GM10847 (cell line): ENCODE data around the gene ZBTB42.

ENCODE experiments used
- POLR2A ChIP-seq: IDR thresholded peaks from 2 replicates; pipeline ENCODE4 v1.6.1; 2011; ENCODE audit not compliant: insufficient read length; ENCODE audit errors: extremely low read depth

The ZBTB42 gene

DNA sequence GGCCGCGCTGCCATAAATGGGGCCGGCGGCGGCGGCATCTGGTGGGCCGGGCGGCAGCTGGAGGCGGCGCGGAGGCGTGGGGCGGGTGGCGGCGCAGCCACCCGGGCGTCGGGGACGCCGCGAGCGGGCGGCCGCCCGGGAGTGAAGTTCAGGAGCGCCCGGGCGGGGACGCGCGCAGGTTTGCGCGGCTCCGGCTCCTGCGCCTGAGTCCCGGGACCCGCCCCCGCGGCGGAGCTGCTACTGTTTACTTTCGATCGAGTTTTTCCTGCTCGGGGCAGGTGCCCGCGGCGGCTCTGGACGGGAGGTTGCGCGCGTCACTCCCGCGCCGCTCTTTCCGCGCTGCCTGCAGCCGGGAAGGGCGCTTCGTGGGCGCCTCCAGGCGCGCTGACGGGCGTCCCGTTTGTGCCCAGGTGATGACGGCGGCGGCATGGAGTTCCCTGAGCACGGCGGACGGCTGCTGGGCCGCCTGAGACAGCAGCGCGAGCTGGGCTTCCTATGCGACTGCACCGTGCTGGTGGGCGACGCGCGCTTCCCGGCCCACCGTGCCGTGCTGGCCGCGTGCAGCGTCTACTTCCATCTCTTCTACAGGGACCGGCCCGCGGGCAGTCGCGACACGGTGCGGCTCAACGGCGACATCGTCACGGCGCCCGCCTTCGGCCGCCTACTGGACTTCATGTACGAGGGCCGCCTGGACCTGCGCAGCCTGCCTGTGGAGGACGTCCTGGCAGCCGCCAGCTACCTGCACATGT is at the start of gene ZBTB42:
ZBTB42 (plus strand) TSS at position 331 of the 749 bp plus-strand sequence; CDS start at position 428, 97 bp downstream.
- TF ChIP-seq POLR2A, result no peak

DNA sequence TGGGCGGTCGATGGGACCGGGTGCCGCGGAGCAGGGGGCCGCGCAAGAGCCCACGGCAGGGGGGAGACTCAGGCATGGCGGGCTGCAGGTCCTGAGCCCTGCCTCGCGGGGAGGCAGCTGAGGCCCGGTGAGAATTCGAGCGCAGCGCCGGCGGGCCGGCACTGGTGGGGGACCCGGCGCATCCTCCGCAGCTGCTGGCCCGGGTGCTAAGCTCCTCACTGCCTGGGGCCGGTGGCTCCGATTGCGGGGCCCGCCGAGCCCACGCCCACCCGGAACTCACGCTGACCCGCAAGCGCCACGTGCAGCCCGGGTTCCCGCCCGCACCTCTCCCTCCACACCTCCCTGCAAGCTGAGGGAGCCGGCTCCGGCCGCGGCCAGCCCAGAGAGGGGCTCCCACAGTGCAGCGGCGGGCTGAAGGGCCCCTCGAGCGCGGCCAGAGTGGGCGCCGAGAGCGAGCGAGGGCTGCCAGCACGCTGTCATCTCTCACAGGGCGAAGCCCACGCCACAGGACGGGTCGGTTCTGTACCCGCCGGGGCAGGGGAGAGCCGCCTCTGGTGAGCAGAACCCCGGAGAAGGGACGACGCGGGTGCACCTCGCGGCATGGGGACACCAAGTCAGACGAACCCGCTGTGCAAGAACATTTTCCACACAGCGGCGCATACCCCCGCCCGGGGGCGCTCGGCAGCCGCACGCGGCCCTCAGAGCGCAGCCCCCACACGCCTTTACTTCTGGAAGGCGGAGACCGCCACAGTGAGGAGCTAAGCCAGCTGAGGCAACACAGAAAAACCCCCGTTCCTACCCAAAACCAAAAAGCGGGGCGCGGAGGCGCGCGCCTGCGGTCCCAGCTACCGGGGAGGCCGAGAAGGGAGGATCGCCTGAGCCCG is 49.1 kb upstream of the ZBTB42 start:
- TF ChIP-seq POLR2A, result no peak

DNA sequence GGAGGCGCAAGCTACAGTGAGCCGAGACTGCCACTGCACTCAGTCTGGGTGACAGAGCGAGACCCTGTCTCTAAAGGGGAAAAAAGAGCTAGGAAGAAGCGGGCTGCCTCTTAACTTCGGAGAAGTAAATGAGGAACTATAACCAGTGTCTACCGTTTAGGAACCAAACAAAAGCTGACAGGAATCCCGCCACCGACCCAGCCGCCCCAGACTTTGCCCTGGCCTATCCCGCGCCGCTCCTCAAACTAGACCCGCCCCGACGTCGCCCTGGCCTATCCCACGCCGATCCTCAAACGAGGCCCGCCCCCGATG is 48.5 kb upstream of the ZBTB42 start:
- peak; percentile 20 for TF ChIP-seq POLR2A

DNA sequence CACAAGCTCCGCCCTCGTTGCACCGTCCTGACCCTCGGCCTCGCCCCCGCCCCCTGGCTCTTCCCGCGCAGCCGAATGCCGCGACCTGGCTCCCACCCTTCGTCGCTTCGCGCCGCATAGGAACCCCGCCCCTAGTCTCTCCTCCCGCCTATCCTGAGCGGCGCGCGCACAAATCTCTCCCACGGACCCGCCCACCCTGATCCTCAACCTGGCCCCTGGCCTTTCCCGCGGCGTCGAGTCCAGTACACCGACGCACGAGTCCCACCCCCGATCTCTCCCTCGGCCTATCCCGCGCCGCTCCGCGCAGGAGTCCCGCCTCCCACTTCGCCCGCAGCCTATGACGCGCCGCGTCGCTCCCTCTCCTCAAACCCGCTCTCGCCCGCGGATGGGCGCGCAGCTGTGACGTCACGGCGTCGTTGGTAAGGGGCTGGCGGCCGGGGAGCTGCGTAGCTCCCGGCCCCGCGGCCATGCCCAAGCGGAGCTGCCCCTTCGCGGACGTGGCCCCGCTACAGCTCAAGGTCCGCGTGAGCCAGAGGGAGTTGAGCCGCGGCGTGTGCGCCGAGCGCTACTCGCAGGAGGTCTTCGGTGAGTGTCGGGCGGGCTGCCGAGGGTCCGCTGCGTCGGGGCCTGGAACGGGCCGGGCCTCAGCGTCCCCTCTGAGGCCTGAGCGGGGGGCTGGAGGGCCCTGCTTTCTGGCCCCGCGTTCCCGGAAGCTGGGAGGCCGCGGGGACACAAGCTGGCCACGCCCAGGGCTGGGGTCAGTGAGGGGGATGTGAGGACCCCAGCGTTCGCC is 48.0 kb upstream of the ZBTB42 start, which contains the start of gene SIVA1:
SIVA1 (plus strand) TSS at position 413 of the 793 bp plus-strand sequence; CDS start at position 468, 55 bp downstream.
- TF ChIP-seq POLR2A, result peak; percentile 66

DNA sequence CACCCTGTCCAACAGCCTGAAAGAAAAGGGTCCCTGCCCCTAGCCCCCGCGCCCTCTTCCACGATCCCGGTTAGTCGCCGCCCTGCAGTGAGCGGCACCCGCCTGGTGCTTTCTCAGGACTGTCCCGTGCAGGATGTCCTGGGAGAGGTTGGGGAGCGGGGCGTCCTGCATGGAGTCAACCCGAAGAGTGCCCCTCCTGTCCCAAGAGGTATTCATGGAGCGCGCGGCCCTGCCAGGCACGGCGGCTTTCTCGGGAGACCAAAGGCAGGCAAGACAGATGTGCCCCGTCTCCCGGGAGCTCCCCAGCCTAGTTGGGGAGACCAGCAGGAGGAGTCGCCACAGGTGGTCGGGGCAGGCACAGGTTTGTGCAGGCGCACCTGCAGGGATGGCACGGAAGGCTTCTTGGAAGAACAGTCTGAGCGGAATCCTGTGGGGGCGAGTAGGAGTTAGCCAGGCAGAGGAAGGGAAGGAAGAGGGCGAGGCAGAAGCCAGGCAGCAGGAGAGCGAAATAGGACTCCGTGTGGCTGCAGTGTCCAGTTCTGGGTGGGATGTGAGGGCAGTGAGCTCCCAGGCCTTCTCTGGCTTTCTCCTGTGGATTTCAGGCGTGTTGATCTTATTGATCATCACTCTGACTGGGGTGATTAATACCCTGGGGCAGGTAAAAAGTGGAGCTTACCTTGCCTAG is 47.2 kb upstream of the ZBTB42 start:
- TF ChIP-seq POLR2A, result no peak

DNA sequence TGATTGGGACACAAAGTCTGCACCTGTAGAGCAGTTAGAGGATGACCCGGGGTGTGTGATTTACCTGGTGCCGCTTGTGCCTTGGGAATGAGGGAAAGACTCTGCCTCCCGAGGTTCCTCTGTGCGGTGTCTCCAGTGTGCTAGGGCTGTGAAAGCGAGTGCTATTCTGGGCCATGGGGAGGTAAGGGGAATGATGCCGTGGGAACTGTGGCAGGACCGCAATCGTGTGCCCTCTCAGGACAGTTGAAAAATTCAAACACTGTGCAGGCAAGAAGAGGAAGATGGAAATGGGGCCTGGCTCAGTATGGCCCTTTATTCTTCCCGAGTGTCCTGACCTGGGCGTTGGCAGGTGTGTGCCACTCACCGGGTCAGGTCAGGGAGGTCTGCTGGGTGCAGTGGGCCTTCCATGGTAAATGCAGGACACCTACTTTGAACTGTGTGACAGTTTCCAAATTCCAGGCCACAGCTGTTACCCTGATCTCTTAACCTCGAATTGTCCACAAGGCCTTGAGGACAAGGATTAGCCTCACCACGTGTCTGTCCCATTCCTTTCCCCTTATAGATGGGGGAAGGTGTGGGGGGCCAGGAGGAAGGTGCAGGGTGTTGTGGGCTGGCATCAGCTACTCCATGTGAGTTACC is 46.6 kb upstream of the ZBTB42 start:
- no peak for TF ChIP-seq POLR2A

DNA sequence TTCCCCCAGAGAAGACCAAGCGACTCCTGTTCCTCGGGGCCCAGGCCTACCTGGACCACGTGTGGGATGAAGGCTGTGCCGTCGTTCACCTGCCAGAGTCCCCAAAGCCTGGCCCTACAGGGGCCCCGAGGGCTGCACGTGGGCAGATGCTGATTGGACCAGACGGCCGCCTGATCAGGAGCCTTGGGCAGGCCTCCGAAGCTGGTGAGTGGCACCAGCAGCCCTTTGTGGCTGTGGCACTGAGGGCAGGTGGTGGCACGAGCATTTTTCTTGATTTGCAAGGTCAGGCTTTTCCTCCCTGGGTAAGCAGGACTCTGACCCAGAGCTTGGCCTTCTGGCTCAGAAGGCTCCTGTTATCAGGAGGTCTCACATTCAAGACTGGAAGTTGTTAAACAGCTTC is 45.3 kb upstream of the ZBTB42 start:
- no peak for TF ChIP-seq POLR2A

DNA sequence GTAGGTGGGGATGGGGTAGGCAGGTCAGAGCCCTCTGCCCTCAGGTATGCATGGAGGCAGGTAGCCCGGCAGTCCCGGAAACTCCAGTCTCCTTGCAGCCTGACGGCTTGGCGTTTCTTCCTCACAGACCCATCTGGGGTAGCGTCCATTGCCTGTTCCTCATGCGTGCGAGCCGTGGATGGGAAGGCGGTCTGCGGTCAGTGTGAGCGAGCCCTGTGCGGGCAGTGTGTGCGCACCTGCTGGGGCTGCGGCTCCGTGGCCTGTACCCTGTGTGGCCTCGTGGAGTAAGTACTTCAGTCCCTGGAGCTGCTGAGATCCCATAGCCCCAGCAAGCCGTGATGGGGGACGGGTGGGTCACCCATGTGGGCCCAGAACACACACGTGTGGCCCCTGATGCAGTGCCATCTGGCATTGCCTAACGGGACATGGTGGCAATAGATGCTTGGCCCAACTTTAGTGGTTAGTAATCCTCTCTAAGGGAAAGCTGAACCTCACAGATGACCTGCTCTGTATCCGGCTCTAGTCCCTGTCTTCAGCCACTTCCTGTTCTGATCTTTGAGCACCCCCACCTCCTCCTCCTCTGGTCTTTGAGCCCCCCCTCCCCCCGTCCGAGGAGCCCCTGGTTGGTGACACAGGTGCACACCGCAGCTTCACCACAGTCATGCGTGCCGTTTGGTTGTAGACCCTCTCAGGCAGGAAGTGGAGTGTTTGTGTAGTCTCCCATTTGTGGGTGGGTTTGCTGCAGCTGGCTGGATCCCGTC is 44.2 kb upstream of the ZBTB42 start:
- no peak for TF ChIP-seq POLR2A

DNA sequence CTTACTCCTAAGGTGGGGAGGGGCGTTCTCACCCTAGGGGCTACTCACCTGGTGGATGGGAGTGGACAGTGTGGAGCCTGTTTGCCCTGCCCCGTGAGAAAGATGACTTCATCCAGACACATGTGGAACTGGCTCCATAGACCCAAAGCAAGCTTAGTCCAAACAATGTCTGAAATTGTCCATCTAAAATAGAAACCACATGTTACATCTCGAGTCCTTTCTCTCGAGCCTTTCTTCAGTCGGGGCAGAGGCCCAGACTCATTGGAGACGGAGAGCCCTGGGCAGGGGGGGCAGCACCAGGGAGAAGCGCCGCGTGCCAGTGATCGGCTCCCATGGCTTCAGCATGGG is 43.7 kb upstream of the ZBTB42 start:
- no peak for TF ChIP-seq POLR2A

DNA sequence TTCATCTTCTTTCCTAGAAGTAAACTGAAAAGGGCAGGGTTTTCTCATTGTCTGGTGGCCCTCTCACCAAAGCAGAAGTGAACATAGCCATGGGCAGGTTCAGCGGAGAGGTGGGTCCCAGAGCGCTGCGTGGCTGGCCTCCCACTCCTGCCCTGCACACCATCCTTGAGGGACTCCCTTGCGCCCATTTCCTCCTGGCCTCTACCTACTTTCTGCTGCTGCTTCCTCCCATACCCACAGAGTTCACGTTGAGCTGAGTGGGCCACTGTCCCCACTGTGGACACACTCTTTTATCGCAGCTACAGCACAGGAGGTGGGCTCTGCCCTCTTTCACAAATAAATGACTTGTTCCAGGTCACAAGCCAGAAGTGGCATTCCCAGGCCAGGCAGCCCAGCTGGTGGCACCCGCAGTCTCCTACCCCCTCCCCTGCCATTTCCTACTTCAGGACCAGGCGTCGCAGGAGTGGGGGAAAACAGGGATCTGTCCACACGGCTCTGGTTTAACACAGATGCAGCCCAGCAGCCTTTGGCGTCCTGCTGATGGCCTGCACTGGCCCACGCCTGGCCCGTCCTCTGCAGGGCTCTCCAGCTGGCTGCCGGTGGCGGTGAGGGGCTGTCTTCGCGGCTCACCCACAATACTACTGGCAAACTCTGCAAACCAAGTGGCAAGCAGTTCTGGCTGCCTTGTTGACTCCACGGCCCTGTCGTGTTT is 43.1 kb upstream of the ZBTB42 start:
- no peak for TF ChIP-seq POLR2A

DNA sequence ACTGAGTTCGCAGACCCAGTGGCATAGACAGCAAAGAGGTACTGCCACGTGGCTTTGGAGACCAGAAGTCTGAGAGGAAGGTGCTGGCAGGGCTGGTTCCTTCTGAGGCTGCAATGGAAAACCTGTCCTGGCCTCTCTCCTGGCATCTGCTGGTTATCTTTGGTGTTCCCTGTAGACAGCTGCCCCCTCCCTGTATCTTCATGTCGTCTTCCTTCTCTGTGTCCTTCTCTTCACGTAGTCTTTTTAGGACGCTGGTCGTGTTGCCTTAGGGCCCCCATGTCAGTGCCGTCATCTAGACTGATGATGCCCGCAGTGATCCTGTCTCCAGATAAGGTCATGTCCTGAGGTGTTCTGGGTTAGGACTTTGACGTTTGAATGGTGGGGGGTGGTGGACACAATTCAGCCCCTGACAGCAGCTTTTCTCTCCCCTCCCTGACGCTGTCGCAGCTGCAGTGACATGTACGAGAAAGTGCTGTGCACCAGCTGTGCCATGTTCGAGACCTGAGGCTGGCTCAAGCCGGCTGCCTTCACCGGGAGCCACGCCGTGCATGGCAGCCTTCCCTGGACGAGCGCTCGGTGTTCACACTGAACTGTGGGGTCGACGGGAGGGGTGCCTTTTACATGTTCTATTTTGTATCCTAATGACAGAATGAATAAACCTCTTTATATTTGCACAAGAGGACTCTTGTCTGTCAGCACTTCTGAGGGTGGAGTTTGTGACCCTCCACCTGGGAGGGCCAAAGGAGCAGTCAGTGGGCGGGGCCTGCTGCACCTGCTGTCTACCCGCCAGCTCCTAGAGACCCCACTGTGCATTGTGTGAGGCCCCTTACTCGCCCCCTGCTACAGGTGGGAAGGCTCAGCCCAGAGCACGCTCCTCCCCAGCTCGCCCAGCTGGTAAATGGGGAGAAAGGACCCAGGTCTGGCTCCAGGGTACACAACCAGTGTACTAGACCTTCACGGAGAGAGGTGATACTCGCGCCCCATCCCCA is 41.6 kb upstream of the ZBTB42 start:
- no peak for TF ChIP-seq POLR2A

DNA sequence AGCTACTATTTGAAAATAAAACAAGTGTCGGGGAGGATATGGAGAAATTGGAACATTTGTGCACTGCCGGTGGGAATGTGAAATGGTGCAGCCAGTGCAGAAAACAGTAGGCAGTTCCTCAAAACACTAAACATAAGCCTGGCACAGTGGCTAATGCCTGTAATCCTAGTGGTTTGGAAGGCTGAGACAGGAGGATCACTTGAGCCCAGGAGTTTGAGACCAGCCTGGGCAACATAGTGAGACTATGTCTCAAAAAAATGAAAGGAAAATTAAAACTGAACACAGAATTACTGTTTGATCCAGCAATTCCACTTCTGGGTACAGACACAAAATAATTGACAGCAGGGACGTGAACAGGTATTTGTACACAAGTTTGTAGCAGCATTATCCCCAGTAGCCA is 35.4 kb upstream of the ZBTB42 start:
- no peak for TF ChIP-seq POLR2A
